Suprapubic skin (tissue), 3 donors: ENCODE measurements around the gene PRKCZ.

Experiments used
- POLR2AphosphoS5 ChIP-seq, 3 donors: sonication (generic); formaldehyde crosslinking; IDR thresholded peaks; one replicate each; pipeline ENCODE4 v1.6.1; 2017; ENCODE audit warnings: antibody characterized with exemption in 3 of 3
- TF ChIP-seq, protein P1 (sequence below), 2 donors: fragments of 200-600 bp in 1 of 2; fragments of 450-650 bp in 1 of 2; sonication (generic) in 1 of 2; IDR thresholded peaks; one replicate each; pipeline ENCODE4 v1.5.1; 2016 to 2019; ENCODE audit warnings: antibody characterized with exemption in 2 of 2, mild to moderate bottlenecking in 1 of 2, moderate library complexity in 1 of 2

DNA sequence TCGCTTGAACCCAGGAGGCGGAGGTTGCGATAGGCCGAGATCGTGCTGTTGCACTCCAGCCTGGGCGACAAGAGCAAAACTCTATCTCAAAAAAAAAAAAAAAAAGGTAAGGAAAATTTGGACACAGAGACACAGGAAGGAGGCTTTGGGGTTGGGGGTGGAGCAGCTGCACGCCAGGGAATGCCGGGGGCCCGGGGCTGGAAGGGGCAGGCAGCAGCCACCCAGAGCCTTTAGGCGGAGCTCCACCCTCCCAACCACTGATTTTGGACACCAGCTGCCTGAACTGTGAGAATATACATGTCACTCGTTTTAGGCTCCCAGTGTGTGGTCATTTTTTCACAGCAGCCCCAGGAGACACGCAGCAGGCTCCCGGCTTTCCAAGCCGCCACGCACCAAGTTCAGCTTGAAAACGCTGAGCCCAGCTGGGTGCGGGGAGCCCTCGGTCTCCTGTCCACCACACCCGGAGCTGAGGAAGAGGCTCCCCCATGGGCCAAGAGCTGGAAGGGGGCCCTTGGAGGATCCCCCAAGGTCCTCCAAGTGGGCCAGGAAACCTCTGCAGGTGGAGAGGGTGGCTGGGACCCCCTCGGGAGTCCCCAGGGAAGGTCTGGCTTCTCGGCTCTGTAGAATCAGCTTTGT lies 150.2 kb downstream of the PRKCZ start:
- TF ChIP-seq, protein P1, sequence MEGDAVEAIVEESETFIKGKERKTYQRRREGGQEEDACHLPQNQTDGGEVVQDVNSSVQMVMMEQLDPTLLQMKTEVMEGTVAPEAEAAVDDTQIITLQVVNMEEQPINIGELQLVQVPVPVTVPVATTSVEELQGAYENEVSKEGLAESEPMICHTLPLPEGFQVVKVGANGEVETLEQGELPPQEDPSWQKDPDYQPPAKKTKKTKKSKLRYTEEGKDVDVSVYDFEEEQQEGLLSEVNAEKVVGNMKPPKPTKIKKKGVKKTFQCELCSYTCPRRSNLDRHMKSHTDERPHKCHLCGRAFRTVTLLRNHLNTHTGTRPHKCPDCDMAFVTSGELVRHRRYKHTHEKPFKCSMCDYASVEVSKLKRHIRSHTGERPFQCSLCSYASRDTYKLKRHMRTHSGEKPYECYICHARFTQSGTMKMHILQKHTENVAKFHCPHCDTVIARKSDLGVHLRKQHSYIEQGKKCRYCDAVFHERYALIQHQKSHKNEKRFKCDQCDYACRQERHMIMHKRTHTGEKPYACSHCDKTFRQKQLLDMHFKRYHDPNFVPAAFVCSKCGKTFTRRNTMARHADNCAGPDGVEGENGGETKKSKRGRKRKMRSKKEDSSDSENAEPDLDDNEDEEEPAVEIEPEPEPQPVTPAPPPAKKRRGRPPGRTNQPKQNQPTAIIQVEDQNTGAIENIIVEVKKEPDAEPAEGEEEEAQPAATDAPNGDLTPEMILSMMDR (IDR thresholded peaks at IDR 0.05): no peak
- no peak for TF ChIP-seq POLR2AphosphoS5 (IDR thresholded peaks at IDR 0.05)
